Brain microvascular endothelial cell (primary cell): Measurements from ENCODE around the gene DPEP1.
A peak's percentile ranks its signal among the peaks of the same experiment; 100 is the strongest.
"Not testable (repeated sequence)": the region's sequence is repeated elsewhere in the genome, so short reads cannot be mapped to it uniquely, and the experiment has no call there.

Experiments
- DNase-seq: peaks from one replicate; pipeline ENCODE4 v3.0.0-alpha.2; 2020
- H3K27ac ChIP-seq: fragments of 250-450 bp; sonication (Bioruptor Pico); 2 replicates; pipeline ENCODE4 v1.5.1; 2020; ENCODE audit warnings: mild to moderate bottlenecking, moderate library complexity
- H3K27me3 ChIP-seq: fragments of 250-450 bp; sonication (Bioruptor Pico); replicated peaks from 2 replicates; pipeline ENCODE4 v1.5.1; 2020; ENCODE audit warnings: mild to moderate bottlenecking
- H3K36me3 ChIP-seq: fragments of 250-450 bp; sonication (Bioruptor Pico); replicated peaks from 2 replicates; pipeline ENCODE4 v1.5.1; 2020; ENCODE audit warnings: mild to moderate bottlenecking
- H3K4me3 ChIP-seq: 2 replicates; pipeline ENCODE4 v1.5.1; 2011; ENCODE audit warnings: low read depth, mild to moderate bottlenecking, control low read depth, low read length, moderate library complexity
- CTCF ChIP-seq: IDR thresholded peaks from 2 replicates; pipeline ENCODE4 v1.5.1; 2011; ENCODE audit warnings: low read depth, mild to moderate bottlenecking, moderate library complexity, low read length, control low read depth, inconsistent platforms; ENCODE audit errors: missing control alignments
- in situ Hi-C: cut with HindIII; loops from 2 replicates; pipeline ENCODE4 v1.10.0; 2017; ENCODE audit warnings: low sequenced_read_pairs, low pct_ligation_motif_present

The DPEP1 gene

GRCh38 chr16:89623511-89624261 lies 10.2 kb downstream of the DPEP1 start:
- no peak for TF ChIP-seq CTCF
- in situ Hi-C loops = no loop called here
- Histone ChIP-seq H3K4me3 (no peak overlapping the region), H3K27ac (no peak overlapping the region), H3K36me3 (no peaks in the 10 kb centered on the region), H3K27me3 (no peaks in the 10 kb centered on the region)
- DNase-seq = peak; percentile 16

- DNase-seq = no peak
- TF ChIP-seq CTCF = no peak
- no peaks in the 10 kb centered on the region for H3K36me3 ChIP-seq
- no peak overlapping the region for H3K27ac ChIP-seq
- in situ Hi-C loops = no loop called here
- H3K4me3 ChIP-seq = no peak overlapping the region
- H3K27me3 ChIP-seq = no peaks in the 10 kb centered on the region
These were observed 11.6 kb downstream of the DPEP1 start for GRCh38 chr16:89624777-89625761.

- Histone ChIP-seq H3K27ac (no peak overlapping the region), H3K36me3 (no peaks in the 10 kb centered on the region), H3K27me3 (no peaks in the 10 kb centered on the region), H3K4me3 (no peak overlapping the region)
- no peak for DNase-seq
- in situ Hi-C loops = no loop called here
- no peak for TF ChIP-seq CTCF
These were observed 16.6 kb downstream of the DPEP1 start for GRCh38 chr16:89629827-89630610.

GRCh38 chr16:89633064-89633631 lies 19.7 kb downstream of the DPEP1 start:
- in situ Hi-C loops = no loop called here
- H3K4me3 ChIP-seq = no peak overlapping the region
- no peaks in the 10 kb centered on the region for H3K27me3 ChIP-seq

GRCh38 chr16:89634463-89635385 lies 21.3 kb downstream of the DPEP1 start:
- H3K36me3 ChIP-seq, H3K4me3 ChIP-seq, DNase-seq, H3K27me3 ChIP-seq, in situ Hi-C loops, H3K27ac ChIP-seq: not testable (repeated sequence)

More at GRCh38 chr16:89633064-89633631, 19.7 kb downstream of the DPEP1 start:
- DNase-seq = peak; percentile 45
- no peak for TF ChIP-seq CTCF
- Histone ChIP-seq H3K27ac (no peak overlapping the region), H3K36me3 (no peaks in the 10 kb centered on the region)
